AG08395 (cell line): Measurements from ENCODE around the gene MRPL23.

ENCODE experiments used
- DNase-seq: peaks from one replicate; pipeline ENCODE4 v3.0.0; 2012; ENCODE audit warnings: mixed read lengths, low spot score

MRPL23 gene

GRCh38 chr11:1958367-1958766, 11.2 kb downstream of the MRPL23 start:
- DNase-seq = no peak

GRCh38 chr11:1959786-1960185, 12.7 kb downstream of the MRPL23 start:
- no peak for DNase-seq

GRCh38 chr11:1963864-1964263, 16.7 kb downstream of the MRPL23 start:
- no peak for DNase-seq

DNA sequence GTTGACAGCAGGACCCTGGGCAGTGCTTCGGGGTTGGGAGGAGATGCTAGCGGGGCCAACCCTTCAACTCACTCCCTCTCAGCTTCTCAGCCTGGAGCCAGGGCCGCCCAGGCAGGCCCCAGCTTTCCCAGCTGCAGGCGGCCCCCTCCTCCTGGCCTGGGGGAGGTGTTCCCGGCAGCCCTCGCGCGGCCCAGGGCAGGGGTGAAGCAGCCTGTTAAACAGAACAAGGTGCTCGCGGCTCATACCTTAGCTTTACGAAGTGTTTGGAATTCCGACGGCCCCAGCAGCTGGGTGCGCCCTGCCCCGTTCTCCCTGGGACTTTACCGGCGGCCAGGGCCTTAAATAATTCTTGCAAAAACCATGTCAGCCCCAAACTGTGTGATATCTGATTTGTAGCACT, 17.2 kb downstream of the MRPL23 start:
- DNase-seq = no peak

- no peak for DNase-seq
These were observed 17.8 kb downstream of the MRPL23 start for GRCh38 chr11:1964955-1965354.

DNA sequence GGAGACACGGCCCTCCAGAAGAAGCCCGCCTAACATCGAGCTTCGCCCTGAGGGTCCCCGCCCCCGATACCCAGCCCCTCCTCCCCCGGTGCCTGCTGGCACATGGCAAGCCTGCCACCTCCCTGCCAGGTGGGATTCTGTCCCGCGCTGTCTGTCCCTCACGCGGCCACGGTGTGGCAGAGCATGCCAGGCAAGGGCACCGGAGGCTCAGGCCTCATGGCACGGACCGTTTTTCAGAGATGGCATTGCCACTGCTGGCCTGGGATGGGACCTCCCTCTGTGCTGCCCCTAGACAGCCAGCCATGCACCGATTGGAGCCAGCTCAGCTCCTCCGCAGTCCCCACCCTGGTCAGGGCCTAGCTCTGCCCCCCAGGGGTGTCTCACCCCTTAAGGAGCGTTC, 19.4 kb downstream of the MRPL23 start:
- no peak for DNase-seq

DNA sequence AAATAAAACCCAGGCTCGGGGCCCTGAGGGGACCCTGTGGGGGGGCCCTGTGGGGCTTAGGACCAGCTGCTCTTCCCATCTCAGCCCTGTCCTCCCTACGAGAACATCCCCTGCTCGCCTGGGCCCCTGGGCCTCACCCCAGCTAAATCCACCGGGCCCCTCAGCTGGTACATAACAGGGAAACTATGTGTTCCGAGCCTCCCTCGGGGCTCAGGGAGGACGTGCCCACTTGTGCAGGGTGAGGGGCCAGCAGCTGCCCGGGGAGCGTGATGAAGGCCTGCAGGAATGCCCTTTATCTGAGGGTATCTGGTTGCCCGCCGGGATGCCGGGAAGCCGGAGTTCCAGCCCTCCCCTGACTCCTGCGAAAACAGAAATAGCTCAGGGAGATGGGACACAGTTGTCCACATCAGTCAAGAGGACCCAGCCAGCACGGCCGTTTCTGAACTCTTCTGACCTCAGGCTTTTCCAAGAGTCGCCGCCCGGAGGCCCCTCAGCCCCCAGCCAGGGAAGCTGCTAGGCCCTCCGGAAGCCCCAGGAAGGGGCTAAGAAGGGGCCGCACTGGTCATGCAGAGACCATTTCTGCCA, 20.6 kb downstream of the MRPL23 start:
- no peak for DNase-seq

DNA sequence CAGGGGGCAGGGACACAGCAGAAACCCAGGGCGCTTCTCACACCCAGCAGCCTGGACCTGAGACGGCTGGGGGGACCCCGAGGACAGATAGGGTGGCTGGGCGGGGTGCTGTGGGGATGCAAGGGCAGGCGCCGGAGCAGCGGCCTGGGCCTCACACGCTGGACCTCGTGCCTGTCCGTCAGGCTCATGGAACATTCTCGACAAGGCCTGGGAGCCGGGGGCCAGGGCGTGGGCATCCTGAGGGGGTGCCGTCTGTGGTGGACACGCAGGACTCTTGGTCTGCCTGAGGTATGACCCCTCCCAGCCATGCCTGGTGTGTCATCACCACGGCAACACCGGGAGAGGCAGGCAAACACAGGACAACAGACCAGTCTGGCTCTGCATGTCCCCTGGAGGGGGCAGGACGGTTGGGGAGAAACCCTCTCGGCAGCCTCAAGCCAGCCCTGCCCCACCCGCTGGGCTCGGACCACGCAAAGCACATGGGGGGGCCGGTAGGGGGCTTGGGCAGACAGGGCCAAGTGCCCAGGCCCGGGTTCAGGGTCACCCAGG, 21.4 kb downstream of the MRPL23 start:
- DNase-seq = no peak

DNA sequence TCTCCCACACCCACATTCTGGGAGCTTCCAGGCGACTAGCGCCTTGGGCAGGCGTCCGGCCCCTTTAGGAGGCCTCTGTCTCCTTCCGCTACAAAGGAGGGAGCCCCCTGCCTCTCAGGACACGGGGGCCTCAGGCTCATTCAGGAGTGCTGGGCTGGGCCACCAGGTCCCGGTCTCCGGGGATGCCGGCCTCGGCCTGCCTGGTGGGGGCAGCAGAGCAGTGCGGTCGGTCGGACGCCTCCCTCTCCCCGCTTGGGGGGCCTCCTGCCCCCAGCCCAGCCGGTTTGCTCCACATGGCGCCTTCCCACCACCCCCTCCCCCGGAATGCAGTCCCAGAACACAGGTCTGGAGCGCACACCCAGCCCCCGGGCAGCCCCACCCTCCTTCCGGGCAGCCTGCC, 21.9 kb downstream of the MRPL23 start:
- no peak for DNase-seq

GRCh38 chr11:1969776-1970175, 22.6 kb downstream of the MRPL23 start:
- DNase-seq = no peak

- no peak for DNase-seq
These were observed 23.8 kb downstream of the MRPL23 start for GRCh38 chr11:1970956-1971355.

DNA sequence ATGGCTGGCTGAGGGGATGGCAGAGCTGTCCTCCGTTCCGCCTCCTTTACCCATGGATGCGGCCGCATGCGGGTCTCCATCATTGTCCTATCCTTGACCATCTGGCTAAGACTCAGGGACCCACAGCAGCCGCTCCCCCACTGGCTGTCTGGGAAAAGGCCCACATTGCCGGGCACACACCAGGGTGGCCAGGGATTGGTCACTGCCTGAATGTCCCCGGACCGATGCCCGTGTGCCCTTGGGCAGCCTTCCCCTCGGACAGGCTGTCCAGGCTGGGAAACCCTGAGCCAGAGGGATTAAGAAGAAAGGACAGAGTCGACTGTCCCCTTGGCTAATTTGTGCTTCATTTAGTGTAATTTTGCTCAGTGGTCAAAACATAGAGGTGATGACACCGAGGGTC, 28.1 kb downstream of the MRPL23 start:
- no peak for DNase-seq

DNA sequence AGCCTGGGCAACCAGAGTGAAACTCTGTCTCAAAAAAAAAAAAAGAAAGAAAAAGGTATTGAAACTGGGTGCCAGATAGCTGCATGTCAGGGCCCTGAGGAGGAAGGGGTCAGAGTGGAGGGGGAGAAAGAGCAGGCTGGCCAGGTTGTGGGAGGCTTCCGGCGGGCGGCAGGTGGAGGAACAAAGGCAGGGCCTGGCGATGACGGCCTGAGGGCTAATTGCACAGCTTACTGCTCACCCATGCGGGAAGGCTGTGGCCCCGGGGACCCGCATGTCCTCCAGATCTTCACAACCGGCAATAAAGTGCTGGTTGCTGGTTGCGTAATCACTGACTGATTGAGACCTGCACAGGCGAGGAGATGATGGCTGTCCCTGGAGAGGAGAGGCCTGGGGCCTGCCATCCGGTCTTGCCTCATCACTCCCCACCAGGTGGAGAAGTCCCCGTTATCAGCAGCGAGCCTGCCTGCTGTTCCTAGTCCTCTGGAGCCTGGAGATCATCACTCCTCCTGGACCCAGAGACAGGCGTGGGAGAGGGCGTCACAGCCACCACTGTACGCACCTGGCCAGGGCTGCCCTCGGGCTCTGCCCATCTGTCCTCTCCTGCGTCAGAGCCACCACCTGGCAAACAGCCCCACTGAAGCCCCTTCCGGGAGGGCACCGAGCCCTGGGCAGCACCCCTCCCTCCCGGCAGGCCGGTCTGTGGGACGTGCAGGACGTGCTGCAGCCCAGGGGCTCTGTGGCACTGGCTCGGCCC, 31.8 kb downstream of the MRPL23 start:
- DNase-seq = no peak

DNA sequence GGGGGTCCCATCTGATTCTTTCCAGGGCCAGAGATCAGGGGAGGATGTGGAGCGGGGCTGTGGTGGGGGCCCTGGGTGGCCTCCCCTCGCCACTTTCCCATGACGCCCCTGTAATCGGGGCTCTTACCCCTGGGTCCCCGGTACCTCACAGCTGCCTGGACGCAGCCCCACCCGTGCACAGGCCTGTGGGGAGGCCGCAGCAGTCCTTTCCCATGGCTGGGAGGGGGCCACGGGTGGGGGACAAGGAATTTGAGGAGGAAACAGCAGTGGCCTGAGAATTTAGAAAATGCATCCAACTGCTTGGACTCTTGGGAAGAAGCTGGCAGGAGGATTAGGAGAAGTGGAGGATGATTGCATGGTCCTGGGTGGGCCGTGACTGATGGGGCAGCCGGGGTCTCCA, 32.5 kb downstream of the MRPL23 start:
- no peak for DNase-seq

- no peak for DNase-seq
These were observed 35.9 kb downstream of the MRPL23 start for GRCh38 chr11:1982873-1983600.

DNA sequence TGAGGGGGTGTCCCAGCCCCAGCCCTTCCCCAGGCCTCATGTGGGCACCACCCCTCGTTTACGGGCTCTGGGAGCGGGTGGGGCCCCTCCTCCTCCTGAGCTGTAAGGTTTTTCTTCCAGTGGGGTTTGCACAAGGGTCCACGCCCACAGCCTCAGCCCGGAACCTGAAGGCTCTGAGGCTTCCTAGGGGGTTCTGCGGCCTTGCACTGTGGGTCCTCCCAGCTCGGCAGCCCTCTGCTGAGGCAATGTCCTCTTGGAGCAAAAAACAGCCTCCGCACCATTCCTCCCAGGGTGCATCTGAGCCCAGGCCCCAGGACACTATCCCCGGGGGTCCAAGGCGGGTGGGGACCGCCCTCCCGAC, 36.4 kb downstream of the MRPL23 start:
- DNase-seq = no peak

GRCh38 chr11:1987024-1987423, 39.9 kb downstream of the MRPL23 start:
- no peak for DNase-seq

DNA sequence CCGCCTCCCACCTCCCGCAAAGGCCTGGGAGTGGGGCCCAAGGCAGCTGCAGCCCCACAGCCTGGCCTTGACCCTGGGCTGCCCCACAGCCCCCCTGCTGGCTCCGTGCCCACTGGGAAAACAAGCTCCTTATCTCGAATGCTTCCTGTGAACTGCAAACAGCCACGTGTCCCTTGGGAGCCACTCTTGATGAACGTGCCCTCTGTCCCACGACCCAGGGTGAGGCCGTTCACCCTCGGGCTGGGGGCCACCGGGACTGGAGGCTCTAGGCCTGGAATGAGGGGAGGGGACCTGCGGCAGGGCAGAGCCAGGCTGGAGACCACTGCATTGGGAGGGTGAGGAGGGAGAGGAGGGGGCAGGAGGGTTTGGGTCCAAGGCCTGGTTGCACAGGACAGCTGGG, 41.0 kb downstream of the MRPL23 start:
- DNase-seq = no peak

- DNase-seq = no peak
These were observed 41.7 kb downstream of the MRPL23 start for GRCh38 chr11:1988667-1989317.

GRCh38 chr11:1989953-1990352, 42.8 kb downstream of the MRPL23 start:
- DNase-seq = no peak

- DNase-seq = no peak
These were observed 43.9 kb downstream of the MRPL23 start for GRCh38 chr11:1990872-1991578.

GRCh38 chr11:1992111-1992510, 45.0 kb downstream of the MRPL23 start:
- DNase-seq = no peak
